ENCODE results near the gene MTFP1. TPM values are rescaled to one million over a fixed set of nuclear protein-coding genes. Genes with fewer than 3 reads are reported as not detected.

The MTFP1 gene
- total and polyA plus RNA-seq, 2 donors (not counting 1 experiment from before 2014, with no cell fraction given): 11.8 to 18.4 TPM

- Mint-ChIP-seq H3K4me3 (no peak within 1 kb of the TSS), H3K27me3 (peaks cover 46% of the 10 kb centered on the region), H3K9me3 (ENCODE audit: insufficient read depth) (no peaks in the 10 kb centered on the region), H3K27ac (no peak within 1 kb of the TSS), H3K4me1 (no peaks in the 10 kb centered on the region)
- no peak within 1 kb of the TSS for H3K4me2 ChIP-seq (replicated peaks; ENCODE audit: low read depth, low read length, poor library complexity, severe bottlenecking)
- no peak within 1 kb of the TSS for H2AFZ ChIP-seq (ENCODE audit: insufficient read depth, low read depth, low read length, poor library complexity, severe bottlenecking)
- H3K36me3 ChIP-seq (replicated peaks in 1 of 2; ENCODE audit: control extremely low read depth in 1 of 2, control insufficient read depth in 1 of 2, extremely low read depth in 1 of 2, insufficient read depth in 2 of 2, low read length in 1 of 2): no peaks in the 10 kb centered on the region
- peaks cover 0 to 26% (median 8%) of the 10 kb centered on the region in 4 experiments for H3K27me3 ChIP-seq (replicated peaks in 1 of 4; ENCODE audit: control extremely low read depth in 1 of 4, control insufficient read depth in 3 of 4, insufficient read depth in 4 of 4, low read length in 3 of 4)
- intact Hi-C loops (cut with micrococcal nuclease): no loop called here
- no peaks in the 10 kb centered on the region for H3K9me3 ChIP-seq (ENCODE audit: control extremely low read depth in 1 of 3, control insufficient read depth in 2 of 3, insufficient read depth in 1 of 3, low read length in 2 of 3)
- H3K4me1 ChIP-seq (ENCODE audit: control insufficient read depth in 2 of 2, insufficient read depth in 2 of 2, low read length in 2 of 2): no peaks in the 10 kb centered on the region
- no peaks in the 10 kb centered on the region for H4K20me1 ChIP-seq (ENCODE audit: control insufficient read depth, insufficient read depth, low read length, poor library complexity, severe bottlenecking)
- ChIA-PET POLR2A (no interaction called here), CTCF (interaction anchor here (1.1 kb wide), 1 partner anchor 12 kb away, joined by 3 read pairs; no protein-coding TSS in a partner anchor)
- no peak for TF ChIP-seq EZH2 (IDR thresholded peaks at IDR 0.05; ENCODE audit: borderline replicate concordance, insufficient read depth, low read depth, low read length, poor library complexity, severe bottlenecking)
- TF ChIP-seq CTCF (IDR thresholded peaks at IDR 0.05): no peak
- DNase-seq (no peak), ATAC-seq (ENCODE audit: low read depth) (no peak)
- H3K9ac ChIP-seq (ENCODE audit: low read length): no peak within 1 kb of the TSS
- WGBS (ENCODE audit: insufficient coverage): 83% methylated on average over 12 of the region's 13 CpGs
- no peak within 1 kb of the TSS for H3K4me3 ChIP-seq (ENCODE audit: control extremely low read depth in 1 of 5, extremely low read depth in 1 of 5, insufficient read depth in 1 of 5, low read depth in 2 of 5, low read length in 4 of 5)
- H3K27ac ChIP-seq (ENCODE audit: low read length in 2 of 2): no peak within 1 kb of the TSS
- H3K79me2 ChIP-seq (ENCODE audit: control insufficient read depth, insufficient read depth, low read length): no peaks in the 10 kb centered on the region
Observed at GRCh38 chr22:30471616-30472318, 46.2 kb downstream of the MTFP1 start, which contains the start of gene SEC14L3. Gene SEC14L3 (minus strand): TSS chr22:30472017. CDS start chr22:30471958, 59 bp downstream.

GRCh38 chr22:30472994-30473720, 47.6 kb downstream of the MTFP1 start:
- WGBS (ENCODE audit: insufficient coverage): 51% methylated on average over 2 of the region's 4 CpGs

More at GRCh38 chr22:30472994-30473720, 47.6 kb downstream of the MTFP1 start:
- Histone ChIP-seq H3K9ac (ENCODE audit: low read length) (no peak overlapping the region), H3K4me2 (replicated peaks; ENCODE audit: low read depth, low read length, poor library complexity, severe bottlenecking) (no peak overlapping the region), H3K36me3 (replicated peaks in 1 of 2; ENCODE audit: control extremely low read depth in 1 of 2, control insufficient read depth in 1 of 2, extremely low read depth in 1 of 2, insufficient read depth in 2 of 2, low read length in 1 of 2) (no peaks in the 10 kb centered on the region), H3K9me3 (ENCODE audit: control extremely low read depth in 1 of 3, control insufficient read depth in 2 of 3, insufficient read depth in 1 of 3, low read length in 2 of 3) (no peaks in the 10 kb centered on the region), H3K27ac (ENCODE audit: low read length in 2 of 2) (no peak overlapping the region), H2AFZ (ENCODE audit: insufficient read depth, low read depth, low read length, poor library complexity, severe bottlenecking) (no peak overlapping the region), H3K79me2 (ENCODE audit: control insufficient read depth, insufficient read depth, low read length) (no peaks in the 10 kb centered on the region), H3K27me3 (replicated peaks in 1 of 4; ENCODE audit: control extremely low read depth in 1 of 4, control insufficient read depth in 3 of 4, insufficient read depth in 4 of 4, low read length in 3 of 4) (peaks cover 0 to 26% (median 8%) of the 10 kb centered on the region in 4 experiments), H3K4me3 (ENCODE audit: control extremely low read depth in 1 of 5, extremely low read depth in 1 of 5, insufficient read depth in 1 of 5, low read depth in 2 of 5, low read length in 4 of 5) (no peak overlapping the region), H3K4me1 (ENCODE audit: control insufficient read depth in 2 of 2, insufficient read depth in 2 of 2, low read length in 2 of 2) (no peaks in the 10 kb centered on the region), H4K20me1 (ENCODE audit: control insufficient read depth, insufficient read depth, low read length, poor library complexity, severe bottlenecking) (no peaks in the 10 kb centered on the region)
- no peak for TF ChIP-seq CTCF (IDR thresholded peaks at IDR 0.05)
- TF ChIP-seq EZH2 (IDR thresholded peaks at IDR 0.05; ENCODE audit: borderline replicate concordance, insufficient read depth, low read depth, low read length, poor library complexity, severe bottlenecking): no peak
- Mint-ChIP-seq H3K9me3 (ENCODE audit: insufficient read depth) (no peaks in the 10 kb centered on the region), H3K27ac (no peak overlapping the region), H3K4me1 (no peaks in the 10 kb centered on the region), H3K27me3 (peaks cover 48% of the 10 kb centered on the region), H3K4me3 (no peak overlapping the region)
- no peak for ATAC-seq (ENCODE audit: low read depth)
- DNase-seq: no peak
- POLR2A ChIA-PET: no interaction called here
- CTCF ChIA-PET: interaction anchor here (0.6 kb wide), 2 partner anchors 362 to 818 kb away, joined by 4 read pairs; no protein-coding TSS in a partner anchor
- intact Hi-C loops (cut with micrococcal nuclease): no loop called here

Data from B cell (primary cell).